NCI-H510A (cell line): Measurements from ENCODE around the gene ZBTB16.

Source experiments
- DNase-seq: peaks from one replicate; lab custom pipeline; 2025; lab: John Stamatoyannopoulos, UW

ZBTB16 gene

DNA sequence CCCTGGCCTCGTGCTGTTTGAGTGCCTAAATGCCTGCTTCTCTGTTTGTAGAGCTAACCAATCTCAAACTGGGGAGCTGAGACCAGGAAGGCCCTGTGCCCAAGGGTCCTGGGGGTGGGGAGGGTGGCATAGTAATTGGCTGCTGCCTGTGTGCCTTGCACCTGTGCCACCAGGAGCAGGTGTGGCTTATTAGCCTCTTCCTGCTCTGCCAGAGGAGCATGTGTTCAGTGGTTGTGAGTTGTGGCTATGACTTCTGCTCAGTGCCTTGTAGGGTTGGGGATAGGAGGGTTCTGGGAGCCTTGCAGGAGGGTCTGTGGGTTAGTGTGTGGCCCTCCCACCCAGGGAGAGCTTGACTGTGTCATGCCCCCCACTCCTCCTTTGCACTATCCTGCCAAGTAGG is 109.2 kb downstream of the ZBTB16 start:
- no peak for DNase-seq

DNA sequence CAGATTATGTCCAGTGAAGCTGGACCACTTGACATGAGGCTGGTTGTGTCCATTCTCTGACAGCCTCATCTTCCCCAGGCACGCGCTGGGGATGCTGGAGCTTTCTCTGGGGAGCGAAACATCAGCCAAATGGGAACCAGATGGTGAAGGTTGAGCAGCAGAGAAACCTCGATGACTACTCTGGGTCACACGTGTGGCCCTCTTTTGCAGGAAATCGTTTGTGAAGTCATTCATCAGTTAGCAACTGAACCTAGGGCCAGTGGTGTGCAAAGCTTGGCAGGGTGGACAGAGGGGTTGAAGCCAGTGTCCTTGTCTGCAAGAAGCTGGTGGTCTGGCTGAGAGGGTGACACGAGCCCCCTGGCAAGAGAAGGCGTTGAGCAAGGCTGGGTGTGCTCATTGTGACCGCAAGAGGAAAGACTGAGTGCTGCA is 109.8 kb downstream of the ZBTB16 start:
- DNase-seq: no peak

DNA sequence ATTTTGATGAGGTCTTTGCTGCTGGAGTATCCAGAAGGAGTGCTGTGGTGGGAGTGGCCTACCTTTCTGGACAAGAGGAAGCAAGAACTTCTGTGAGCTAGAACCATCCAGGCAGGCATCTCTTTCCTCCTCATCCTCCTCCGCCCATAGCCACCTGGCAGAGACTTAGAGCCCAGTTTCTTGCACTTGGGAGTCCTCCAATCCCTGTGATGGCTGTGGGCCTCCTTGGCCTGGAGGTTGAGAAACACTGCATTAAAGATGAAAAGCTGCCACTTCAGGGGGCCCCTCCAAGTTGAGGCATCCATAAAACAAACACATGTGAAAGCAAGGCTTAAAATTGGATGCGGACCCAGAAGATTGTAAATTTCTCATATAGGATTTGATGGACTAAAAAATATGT is 110.3 kb downstream of the ZBTB16 start:
- DNase-seq: no peak

DNA sequence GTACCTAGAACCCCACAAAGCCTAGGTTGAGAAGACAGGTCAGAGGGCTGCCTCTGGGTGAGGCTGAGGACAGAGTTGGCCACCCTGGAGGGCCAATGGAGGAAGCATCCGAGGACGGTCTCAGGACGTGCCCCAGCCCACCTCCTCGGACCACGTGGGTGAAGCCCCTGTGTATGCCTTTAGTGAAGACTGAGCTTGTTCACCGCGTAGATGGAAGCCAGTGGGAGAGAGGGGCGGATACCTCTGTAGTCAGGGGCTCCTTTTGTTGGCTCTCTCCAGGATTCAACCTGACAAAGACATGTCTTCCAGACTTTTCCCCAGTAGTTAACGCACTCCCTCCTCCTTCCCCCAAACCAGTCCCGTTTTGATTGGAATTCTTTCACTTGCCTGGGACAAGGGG is 110.7 kb downstream of the ZBTB16 start:
- no peak for DNase-seq

DNA sequence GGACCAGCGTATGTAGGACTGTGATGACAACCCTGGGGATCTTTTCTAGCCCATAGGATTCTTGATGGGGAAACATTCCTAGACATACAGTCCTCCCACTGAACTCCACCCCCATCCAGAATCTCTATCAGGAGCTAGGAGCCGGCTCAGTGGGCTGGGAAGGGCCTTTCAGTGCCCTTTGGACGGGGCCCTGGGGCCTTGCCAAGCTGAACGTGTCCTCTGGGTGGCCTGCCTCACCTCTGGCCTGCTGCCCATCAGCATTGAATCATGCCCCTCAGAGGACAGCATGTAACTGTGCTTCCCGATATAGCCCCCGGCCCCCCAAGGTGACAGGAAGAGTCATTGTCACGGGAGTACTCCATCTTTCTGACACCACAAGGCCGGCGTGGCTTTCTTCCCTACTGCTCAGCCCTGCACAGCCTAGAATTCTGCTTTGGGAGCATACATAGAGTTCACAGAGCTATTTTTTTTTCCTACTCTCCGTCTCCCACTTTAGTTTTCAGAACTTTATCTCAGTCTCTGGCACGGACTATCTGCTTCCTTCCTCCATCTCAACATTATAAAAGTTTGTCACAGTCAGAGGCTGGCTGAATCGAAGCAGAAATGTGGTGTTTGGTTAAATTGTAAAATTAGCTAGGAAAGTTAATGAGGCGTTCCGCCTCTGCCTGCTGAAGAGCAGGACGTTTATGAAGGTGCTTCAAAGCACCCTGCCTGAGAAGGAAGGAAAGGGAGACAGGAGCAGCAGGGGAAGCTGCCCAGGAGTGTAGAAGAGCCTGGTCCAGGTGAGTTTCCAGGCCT is 111.9 kb downstream of the ZBTB16 start:
- DNase-seq: no peak

DNA sequence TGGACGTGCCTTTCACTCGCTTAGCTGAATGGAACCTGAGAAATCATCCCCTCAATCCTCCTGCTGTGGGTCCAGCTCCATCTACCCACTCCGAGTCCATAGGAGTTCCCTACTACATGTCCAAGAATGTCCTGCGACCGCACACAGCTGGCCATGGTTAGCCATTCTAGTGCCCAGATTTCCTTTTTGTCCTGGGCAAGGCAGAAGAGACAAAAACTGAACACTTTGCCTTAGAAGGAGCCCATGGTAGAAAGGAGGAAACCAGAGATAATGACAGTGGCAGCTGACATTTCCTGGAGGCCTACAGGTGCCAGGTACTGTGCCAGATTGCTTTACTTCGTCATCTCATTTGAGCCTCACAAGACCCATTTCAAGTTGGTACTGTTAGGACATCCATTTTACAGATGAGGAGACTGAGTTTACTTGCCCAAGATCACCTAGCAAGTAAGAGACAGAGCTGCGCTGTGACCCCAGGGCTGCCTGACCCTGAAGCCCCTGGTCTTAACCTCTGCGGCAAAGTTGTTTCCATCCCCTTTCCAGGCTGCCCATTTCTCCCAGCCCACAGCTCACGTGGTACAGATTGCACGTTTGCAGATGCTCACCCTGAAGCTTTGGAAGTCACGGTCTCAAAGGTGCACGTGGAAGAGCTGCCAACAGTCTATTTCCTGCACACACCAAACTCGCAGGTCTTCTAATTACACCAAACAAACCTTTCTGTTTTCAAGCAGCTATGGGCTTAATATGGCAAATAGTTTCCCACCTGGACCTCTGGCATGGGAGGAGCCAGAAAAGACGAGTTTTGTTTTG is 112.7 kb downstream of the ZBTB16 start:
- DNase-seq: no peak

DNA sequence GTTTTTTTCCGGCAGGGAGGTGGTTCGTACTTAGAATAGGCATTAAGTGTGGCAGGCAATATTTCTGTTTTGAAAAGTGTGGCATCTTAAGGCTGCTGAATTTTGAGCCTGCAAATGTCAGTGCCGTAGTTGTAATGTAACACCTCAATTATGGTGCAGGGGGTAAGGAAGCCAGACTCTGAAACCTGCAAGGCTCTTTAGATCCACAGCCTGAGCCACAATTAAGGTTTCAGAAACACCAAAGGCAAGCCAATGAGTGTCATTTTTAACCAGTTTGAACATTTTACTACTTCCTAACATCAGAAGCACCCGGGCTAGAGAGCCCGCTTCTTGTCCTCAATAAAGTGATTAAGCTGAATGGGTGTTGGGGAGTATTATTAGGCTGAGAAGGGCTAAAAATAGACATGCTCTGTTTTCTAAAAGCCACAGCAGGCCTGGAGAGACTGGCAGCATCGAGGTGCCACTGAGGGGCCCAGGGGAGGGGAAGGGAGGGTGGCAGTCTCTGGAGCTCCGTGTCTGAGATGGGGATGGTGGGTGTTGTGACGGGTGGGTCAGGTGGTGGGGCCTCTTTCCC is 113.4 kb downstream of the ZBTB16 start:
- no peak for DNase-seq

DNA sequence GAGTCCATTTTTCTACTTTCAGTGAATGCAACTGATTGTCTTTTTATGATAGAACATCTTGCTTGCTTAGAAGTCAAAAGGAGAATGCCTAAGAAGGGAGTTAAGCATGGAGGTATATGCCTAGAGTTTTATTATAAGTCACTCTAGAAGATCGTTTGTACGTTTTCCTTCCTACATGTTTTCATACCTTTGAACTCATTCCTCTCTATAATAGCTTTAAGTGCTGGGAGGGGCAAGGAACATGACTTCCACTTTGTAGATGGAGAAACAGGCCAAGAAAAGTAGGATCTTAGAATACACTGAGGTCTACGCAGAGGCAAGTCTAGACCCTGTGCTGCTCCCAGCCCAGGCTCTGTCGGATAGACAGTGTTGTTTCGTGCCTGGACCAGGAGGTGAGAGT is 114.3 kb downstream of the ZBTB16 start:
- no peak for DNase-seq

DNA sequence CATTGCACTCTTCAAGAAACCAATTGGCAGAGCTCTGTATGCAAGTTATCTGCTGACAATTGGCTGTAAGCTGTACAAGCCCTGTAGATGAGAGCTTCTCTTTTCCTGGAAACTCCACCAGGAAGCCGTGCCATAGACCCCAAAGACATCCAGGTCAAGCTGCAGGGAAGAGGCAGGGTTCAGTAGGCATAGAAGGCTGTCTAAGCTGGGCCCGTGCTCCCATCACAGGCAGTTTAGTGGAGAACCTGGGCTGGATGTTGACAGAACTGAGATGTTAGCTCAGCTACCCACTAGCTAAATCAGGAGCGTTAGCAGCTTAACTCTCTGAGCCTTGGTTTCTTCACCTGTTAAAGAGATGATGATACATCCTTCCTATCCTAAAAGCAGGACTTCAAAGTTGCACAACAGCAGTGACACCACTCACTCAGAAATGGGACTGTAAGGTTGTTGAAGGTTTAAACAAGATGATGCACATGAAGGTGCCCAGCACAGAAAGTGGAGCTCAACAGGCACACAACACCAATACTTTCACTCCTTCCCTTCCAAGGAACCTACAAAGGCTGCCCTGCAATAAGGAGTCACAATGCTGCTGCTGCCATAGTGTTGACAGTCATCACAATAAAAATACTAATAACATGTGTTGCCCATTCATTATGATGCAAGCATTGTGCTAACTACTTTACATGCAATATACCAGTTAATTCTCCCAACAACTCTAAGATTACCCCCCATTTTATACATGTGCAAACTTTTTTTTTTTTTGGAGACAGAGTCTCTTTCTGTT is 115.4 kb downstream of the ZBTB16 start:
- no peak for DNase-seq

DNA sequence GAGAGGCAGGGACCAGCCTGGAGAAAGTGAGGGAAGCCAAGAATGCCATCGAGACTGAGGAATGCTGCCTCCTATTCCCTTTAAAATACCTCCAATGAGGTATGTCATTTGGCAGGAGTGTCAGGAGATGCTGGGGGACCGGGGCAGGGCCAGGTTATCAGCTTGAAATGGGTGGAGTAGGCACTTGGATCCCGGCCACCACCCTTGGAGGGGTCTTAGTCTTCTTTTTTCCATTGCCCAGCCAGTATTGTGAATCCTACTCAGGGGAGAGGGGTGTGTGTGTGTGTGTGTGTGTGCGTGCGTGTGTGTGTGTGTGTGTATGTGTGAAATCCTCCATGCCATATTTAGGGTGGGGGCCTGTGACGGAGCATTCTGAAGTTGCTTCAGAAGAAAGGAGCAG is 116.2 kb downstream of the ZBTB16 start:
- no peak for DNase-seq

DNA sequence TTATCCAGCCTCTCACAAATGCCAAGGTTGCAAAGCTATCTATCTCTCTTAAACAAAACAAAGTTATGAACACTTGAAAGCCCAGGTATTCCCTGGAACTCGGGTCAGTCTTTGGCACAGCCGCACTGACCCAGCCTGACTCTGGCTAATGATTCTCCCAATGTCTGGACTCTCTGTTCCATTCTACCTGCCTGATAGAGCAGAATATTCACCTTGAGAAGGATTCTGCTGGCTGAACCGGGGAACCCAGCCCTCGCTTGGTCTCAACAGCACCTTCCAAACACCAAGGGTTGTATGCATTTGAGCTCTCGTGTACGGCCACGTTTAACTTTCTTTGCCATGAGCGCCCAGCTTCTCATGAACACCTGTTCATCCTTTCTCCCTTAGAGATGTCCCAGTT is 116.8 kb downstream of the ZBTB16 start:
- DNase-seq: no peak

DNA sequence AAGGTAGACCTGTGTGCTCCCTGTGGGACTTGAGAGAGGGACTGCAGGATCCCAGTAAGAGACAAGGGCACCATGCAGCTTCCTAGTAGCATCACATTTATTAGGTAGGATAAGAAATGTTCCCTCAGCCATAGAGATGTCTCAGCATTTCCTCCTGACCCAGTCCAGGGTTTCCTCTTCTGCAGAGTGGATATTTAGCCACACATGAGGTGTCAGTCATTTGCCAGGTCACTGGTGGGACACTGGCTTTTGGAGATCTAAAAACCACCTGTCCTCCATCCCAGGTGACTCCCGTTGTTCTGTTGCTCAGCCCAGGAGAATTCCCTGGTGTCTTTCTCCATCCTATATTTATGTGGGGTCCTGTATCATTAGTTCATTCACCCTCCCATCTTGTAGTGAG is 119.1 kb downstream of the ZBTB16 start:
- no peak for DNase-seq

DNA sequence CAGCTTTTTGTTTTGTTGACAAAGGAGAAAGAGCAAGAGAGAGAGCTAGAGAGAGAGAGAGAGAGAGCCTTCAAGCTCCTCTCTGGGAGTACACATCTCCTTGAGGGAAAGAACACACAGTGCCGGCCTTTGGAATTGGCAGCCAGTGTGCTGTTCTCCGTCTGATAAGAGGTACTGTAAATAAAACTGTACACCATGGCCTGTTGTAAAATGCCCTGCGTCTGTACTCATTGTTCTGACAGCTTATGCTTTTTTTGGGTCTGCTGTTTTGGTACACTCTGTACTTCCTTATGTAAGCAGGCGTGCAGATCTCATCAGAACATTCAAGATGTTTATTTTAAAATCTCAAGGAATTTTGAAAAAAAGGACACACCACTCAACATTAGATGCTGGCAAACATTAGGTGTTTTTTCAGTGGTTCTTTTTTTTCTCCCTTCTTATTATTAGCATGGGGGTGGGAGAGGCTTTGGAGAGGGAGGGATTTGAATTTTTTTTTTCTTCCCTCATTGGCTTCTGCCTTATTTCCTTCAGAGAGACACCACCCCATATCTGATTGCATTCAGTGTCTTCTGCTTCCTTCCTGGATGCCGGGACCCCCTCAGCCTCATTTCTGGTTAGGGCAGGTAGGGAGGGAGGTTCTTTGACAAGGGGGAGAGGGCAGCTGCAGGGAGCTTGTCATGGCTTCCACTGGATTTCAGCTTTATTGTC is 119.9 kb downstream of the ZBTB16 start:
- no peak for DNase-seq

DNA sequence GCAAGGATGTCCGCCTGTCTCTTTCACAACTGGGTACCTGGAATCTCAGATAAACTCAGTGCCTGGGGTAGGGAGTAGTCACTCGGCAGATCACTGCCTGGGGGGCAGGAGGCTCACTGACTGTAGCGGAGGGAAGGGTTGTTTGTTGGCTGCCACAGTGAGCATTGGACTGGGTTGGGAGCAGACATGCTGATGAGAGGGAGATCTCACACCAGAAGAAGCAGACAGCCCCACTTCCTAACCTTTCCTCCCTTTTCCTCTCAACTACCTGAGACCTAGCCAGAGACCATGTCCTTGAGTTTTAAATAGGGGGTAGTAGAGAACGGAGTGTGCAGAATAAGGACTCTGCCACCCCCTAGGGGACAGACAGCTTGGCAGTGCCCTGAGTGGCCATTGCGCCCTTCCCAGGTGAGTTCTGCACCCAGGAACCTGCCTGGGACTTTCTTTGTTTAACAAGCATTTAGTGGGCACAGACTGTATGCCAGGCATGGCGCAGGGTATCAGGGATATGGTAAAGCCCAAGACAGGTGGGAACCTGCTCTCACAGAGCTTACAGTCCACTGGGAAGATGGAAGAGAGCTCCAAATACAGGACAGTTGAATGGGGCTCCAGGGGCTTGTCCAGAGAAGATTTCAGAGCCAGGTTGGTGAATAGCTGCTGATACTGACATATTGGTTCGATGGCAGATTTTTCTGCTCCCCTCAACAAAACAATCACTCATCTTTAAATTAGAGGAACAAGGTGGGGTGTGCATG is 121.0 kb downstream of the ZBTB16 start:
- DNase-seq: peak; percentile 58

DNA sequence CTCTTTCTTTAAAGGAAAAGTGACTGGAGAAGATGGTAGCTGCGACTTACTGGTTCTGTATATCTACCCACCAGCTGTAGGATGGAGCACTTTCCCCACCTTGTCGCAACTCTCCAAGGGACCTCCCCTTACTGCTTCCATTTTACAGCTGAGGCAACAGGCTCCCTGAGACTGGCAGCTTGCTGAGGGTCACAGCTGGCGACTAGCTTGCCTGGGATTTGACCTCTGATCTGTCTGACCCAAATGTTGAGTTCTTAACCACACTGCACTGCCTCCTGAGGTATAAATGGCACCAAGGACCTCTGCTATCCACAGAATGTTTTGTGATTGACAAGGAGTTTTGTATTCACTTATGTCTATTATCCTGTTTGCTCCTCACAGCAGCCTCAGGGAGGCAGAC is 121.7 kb downstream of the ZBTB16 start:
- no peak for DNase-seq

DNA sequence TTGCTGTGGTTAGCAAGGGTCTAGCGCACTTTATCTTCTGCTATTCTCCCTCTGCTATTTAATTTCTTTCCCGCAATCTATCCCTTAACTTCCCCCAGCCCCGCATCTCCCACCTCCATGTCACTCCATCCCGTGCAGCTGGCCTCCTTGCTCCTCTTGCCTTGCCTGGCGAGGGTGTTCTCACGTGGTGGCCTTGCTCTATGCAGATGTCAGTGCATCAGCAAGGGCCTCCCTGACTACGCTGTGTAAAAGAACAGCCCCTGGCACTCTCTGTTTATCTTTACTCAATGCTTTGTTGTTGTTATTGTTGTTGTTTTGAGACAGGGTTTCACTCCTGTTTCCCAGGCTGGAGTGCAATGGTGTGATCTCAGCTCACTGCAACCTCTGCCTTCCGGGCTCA is 122.2 kb downstream of the ZBTB16 start:
- DNase-seq: no peak

DNA sequence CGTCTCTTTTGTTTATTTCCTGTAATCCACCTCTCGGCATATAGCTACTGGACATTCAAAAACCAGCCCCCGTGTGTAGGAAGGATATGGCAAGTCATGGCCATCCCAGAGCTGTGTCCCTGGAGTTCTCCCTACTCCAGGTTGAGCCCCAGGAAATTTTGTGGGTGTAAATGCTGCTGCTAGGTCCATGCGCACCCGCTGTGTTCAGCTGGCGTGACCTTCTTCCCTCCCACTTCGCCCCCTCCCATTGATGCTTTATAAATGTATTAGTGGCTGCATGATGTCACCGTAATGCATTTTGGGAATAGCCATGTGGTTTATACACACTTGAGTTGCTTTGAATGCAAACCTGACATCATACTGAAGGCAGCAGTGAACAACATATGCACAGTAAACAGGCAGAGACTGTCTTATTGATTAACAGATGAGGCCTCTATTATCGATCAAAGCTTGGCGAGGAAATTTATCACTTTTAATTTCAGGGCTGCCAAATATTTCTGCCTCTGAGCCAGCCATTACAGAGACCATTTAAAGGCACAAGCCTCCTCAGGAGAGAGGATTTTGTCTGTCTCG is 123.0 kb downstream of the ZBTB16 start:
- no peak for DNase-seq

DNA sequence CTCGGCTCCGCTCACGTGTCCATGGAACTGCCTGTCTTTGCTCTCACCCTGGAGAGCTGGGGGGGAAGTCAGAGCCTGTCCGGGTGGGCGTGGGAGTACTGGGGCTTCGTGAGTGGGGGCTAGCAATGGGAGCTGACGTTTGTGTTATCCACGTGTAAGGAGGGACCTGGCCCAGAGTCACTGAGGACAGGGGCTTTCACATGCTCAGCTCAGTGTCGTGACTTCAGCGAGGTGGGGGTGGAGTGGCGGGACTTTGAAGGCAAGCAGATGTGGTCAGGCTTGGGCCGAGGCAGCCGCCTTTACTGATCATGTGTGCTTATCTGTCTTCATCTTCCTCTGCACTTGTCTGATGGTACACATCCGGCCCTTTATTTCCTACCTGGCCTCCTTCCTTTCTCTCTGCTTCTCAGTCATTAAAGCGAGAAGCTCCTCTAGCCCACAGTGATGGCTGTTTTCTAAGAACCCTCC is 123.6 kb downstream of the ZBTB16 start:
- no peak for DNase-seq

DNA sequence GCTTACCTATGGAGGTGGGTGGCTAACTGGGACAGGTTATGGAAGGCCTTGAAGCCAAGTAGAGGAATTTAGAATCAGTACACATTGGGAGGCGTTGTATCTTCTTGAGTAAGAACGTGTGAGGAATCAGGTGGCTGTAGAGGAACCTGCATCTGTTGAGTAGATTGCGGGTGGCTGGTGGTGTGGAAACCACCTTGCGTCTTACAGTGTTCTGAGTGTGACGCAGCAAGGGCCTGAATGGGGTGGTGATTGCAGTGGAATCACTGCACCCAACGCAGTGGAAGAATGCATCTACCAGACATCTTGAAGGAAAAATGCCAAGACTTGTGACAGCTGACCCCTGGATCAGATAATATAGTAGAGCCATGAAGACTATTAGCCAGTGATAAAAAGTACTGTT is 125.9 kb downstream of the ZBTB16 start:
- DNase-seq: no peak

DNA sequence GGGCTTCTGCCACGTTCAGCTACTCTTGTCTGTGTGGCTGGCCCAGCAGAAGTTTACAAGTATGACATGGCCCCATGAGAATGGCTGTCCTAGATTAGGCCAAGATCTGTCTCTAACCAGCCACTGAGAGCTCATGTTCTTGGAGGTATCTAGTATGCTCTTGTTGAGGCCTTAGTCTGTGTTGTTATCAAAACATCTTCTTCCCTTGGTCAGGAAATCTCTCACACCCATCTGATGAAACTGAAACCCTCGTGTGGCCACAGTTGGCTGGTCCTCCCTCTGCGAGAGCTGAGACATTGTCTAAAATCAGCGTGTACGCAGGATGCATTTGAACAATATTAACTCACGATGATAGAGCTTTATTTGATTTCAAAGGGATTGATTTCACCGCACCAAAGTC is 127.7 kb downstream of the ZBTB16 start:
- DNase-seq: no peak
